ENCODE data around the gene EXOC6B.

Gene EXOC6B

GRCh38 chr2:72131916-72132841 is 693.7 kb downstream of the EXOC6B start:
- no peak overlapping the region for H3K27ac ChIP-seq (ENCODE audit: low read length)
- DNase-seq, result no peak
- H3K9ac ChIP-seq (ENCODE audit: low read length), result no peak overlapping the region
- H3K9me3 ChIP-seq (replicated peaks; ENCODE audit: insufficient read depth, low read length), result no peaks in the 10 kb centered on the region
- no peaks in the 10 kb centered on the region for H4K20me1 ChIP-seq (ENCODE audit: insufficient read depth, low read length)
- no peaks in the 10 kb centered on the region for H3K9me2 ChIP-seq (replicated peaks; ENCODE audit: insufficient read depth, low read length)
- H3K36me3 ChIP-seq (replicated peaks; ENCODE audit: insufficient read depth, low read length), result no peaks in the 10 kb centered on the region
- no peaks in the 10 kb centered on the region for H3K79me2 ChIP-seq (ENCODE audit: low read length)
- H3K27me3 ChIP-seq (replicated peaks; ENCODE audit: insufficient read depth, low read length), result no peaks in the 10 kb centered on the region
- no peak overlapping the region for H3K4me2 ChIP-seq (ENCODE audit: low read depth, low read length)
- H3F3A ChIP-seq (ENCODE audit: insufficient read depth, low read length), result no peaks in the 10 kb centered on the region
- TF ChIP-seq EZH2 (optimal IDR thresholded peaks at IDR 0.05; ENCODE audit: low read depth, low read length) (no peak), CTCF (IDR thresholded peaks at IDR 0.05; ENCODE audit: low read length) (no peak), EZH2phosphoT487 (IDR thresholded peaks at IDR 0.05; ENCODE audit: low read length) (no peak)
- no peaks in the 10 kb centered on the region for H3K4me1 ChIP-seq (ENCODE audit: low read length)
- no peak overlapping the region for H2AFZ ChIP-seq (ENCODE audit: low read length)
- no peak overlapping the region for H3K4me3 ChIP-seq (ENCODE audit: low read length)

- no peaks in the 10 kb centered on the region for H4K20me1 ChIP-seq (ENCODE audit: insufficient read depth, low read length)
- no peaks in the 10 kb centered on the region for H3K4me1 ChIP-seq (ENCODE audit: low read length)
- no peak overlapping the region for H3K4me2 ChIP-seq (ENCODE audit: low read depth, low read length)
- no peaks in the 10 kb centered on the region for H3K36me3 ChIP-seq (replicated peaks; ENCODE audit: insufficient read depth, low read length)
- no peak overlapping the region for H3K9ac ChIP-seq (ENCODE audit: low read length)
- no peak overlapping the region for H3K27ac ChIP-seq (ENCODE audit: low read length)
- no peaks in the 10 kb centered on the region for H3K79me2 ChIP-seq (ENCODE audit: low read length)
- H2AFZ ChIP-seq (ENCODE audit: low read length), result no peak overlapping the region
- no peak for DNase-seq
- H3K4me3 ChIP-seq (ENCODE audit: low read length), result no peak overlapping the region
- no peaks in the 10 kb centered on the region for H3F3A ChIP-seq (ENCODE audit: insufficient read depth, low read length)
- H3K9me3 ChIP-seq (replicated peaks; ENCODE audit: insufficient read depth, low read length), result no peaks in the 10 kb centered on the region
- no peaks in the 10 kb centered on the region for H3K9me2 ChIP-seq (replicated peaks; ENCODE audit: insufficient read depth, low read length)
- TF ChIP-seq CTCF (IDR thresholded peaks at IDR 0.05; ENCODE audit: low read length) (no peak), EZH2 (optimal IDR thresholded peaks at IDR 0.05; ENCODE audit: low read depth, low read length) (no peak), EZH2phosphoT487 (IDR thresholded peaks at IDR 0.05; ENCODE audit: low read length) (no peak)
- no peaks in the 10 kb centered on the region for H3K27me3 ChIP-seq (replicated peaks; ENCODE audit: insufficient read depth, low read length)
These were observed 694.4 kb downstream of the EXOC6B start for GRCh38 chr2:72131371-72131891.

- DNase-seq, result no peak
- Histone ChIP-seq H3K79me2 (ENCODE audit: low read length) (no peaks in the 10 kb centered on the region), H3K36me3 (replicated peaks; ENCODE audit: insufficient read depth, low read length) (no peaks in the 10 kb centered on the region), H3K4me2 (ENCODE audit: low read depth, low read length) (no peak overlapping the region), H2AFZ (ENCODE audit: low read length) (no peak overlapping the region), H3K4me3 (ENCODE audit: low read length) (no peak overlapping the region), H3K27ac (ENCODE audit: low read length) (no peak overlapping the region), H3K9me3 (replicated peaks; ENCODE audit: insufficient read depth, low read length) (no peaks in the 10 kb centered on the region), H3F3A (ENCODE audit: insufficient read depth, low read length) (no peaks in the 10 kb centered on the region), H3K27me3 (replicated peaks; ENCODE audit: insufficient read depth, low read length) (no peaks in the 10 kb centered on the region), H3K4me1 (ENCODE audit: low read length) (no peaks in the 10 kb centered on the region), H3K9ac (ENCODE audit: low read length) (no peak overlapping the region), H3K9me2 (replicated peaks; ENCODE audit: insufficient read depth, low read length) (no peaks in the 10 kb centered on the region), H4K20me1 (ENCODE audit: insufficient read depth, low read length) (no peaks in the 10 kb centered on the region)
- TF ChIP-seq EZH2 (optimal IDR thresholded peaks at IDR 0.05; ENCODE audit: low read depth, low read length) (no peak), CTCF (IDR thresholded peaks at IDR 0.05; ENCODE audit: low read length) (no peak), EZH2phosphoT487 (IDR thresholded peaks at IDR 0.05; ENCODE audit: low read length) (no peak)
These were observed 695.0 kb downstream of the EXOC6B start for GRCh38 chr2:72130659-72131360.

All from MM.1S (cell line).